Mesothelial cell of epicardium (in vitro differentiated cells): Measurements from ENCODE around the gene CD24. TPM values are rescaled to one million over a fixed set of nuclear protein-coding genes. Genes with fewer than 3 reads are reported as not detected.
"Not testable (repeated sequence)": the region's sequence is repeated elsewhere in the genome, so short reads cannot be mapped to it uniquely, and the experiment has no call there.

Experiments used
- DNase-seq, 2 experiments: peaks; one replicate each; pipeline ENCODE4 v3.0.0; 2021; ENCODE audit warnings: low spot score in 2 of 2; ENCODE audit not compliant: unreplicated experiment in 2 of 2
- H3K27ac Mint-ChIP-seq: 2 replicates; pipeline ENCODE4 v1.8.0; 2021; ENCODE audit warnings: mixed read lengths
- H3K27me3 Mint-ChIP-seq: 2 replicates; pipeline ENCODE4 v1.8.0; 2021; ENCODE audit warnings: low read depth, mixed read lengths
- H3K36me3 Mint-ChIP-seq: 2 replicates; pipeline ENCODE4 v1.8.0; 2021; ENCODE audit warnings: mixed read lengths
- H3K4me1 Mint-ChIP-seq: 2 replicates; pipeline ENCODE4 v1.8.0; 2021; ENCODE audit warnings: mixed read lengths
- H3K4me3 Mint-ChIP-seq: 2 replicates; pipeline ENCODE4 v1.8.0; 2021; ENCODE audit warnings: mild to moderate bottlenecking, moderate library complexity, mixed read lengths
- H3K9me3 Mint-ChIP-seq: 2 replicates; pipeline ENCODE4 v1.8.0; 2021; ENCODE audit warnings: mixed read lengths
- total RNA-seq: library from RNA; stranded (reverse); gene quantifications from 3 replicates; pipeline ENCODE4 v1.2.1, GENCODE V29; 2021
- TF ChIP-seq, protein P1 (sequence below): fragments of 200-600 bp; sonication (generic); IDR thresholded peaks from one replicate; pipeline ENCODE4 v1.5.0; 2021; ENCODE audit warnings: antibody characterized with exemption; ENCODE audit not compliant: unreplicated experiment

Gene CD24
- total RNA-seq, 1 donor from 2014 or later: 377 TPM

DNA sequence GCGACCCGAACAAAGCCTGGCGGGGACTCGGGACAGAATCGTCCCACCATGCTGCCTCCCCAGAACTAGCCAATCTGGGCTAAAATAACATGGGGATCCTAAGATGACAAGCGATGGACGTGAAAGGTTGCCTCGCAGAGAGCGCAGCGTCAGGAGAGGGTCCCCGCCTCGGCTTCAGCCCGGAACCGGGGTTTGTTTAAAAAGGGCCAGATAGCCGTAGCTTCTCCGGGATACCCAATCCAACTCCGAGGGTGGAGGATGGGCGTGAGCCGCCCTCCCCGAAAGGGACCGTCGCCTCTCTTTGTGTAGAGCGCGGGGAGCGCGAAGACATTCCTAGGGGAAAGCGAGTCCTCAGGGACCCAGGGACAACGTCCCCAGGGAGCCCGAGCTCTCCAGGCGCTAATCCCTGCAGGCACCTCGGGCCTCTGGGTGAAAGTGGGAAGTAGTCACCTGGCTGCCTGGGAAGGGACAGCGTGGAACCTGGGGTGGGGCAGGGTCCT lies 643 bp downstream of the CD24 start:
- Mint-ChIP-seq H3K27me3 (peaks cover 5% of the 10 kb centered on the region), H3K9me3 (peaks cover 4% of the 10 kb centered on the region), H3K27ac (peak overlapping the region; percentile 96), H3K36me3 (peaks cover 19% of the 10 kb centered on the region), H3K4me1 (peaks cover 23% of the 10 kb centered on the region), H3K4me3 (peak overlapping the region; percentile 97)
- TF ChIP-seq, protein P1, sequence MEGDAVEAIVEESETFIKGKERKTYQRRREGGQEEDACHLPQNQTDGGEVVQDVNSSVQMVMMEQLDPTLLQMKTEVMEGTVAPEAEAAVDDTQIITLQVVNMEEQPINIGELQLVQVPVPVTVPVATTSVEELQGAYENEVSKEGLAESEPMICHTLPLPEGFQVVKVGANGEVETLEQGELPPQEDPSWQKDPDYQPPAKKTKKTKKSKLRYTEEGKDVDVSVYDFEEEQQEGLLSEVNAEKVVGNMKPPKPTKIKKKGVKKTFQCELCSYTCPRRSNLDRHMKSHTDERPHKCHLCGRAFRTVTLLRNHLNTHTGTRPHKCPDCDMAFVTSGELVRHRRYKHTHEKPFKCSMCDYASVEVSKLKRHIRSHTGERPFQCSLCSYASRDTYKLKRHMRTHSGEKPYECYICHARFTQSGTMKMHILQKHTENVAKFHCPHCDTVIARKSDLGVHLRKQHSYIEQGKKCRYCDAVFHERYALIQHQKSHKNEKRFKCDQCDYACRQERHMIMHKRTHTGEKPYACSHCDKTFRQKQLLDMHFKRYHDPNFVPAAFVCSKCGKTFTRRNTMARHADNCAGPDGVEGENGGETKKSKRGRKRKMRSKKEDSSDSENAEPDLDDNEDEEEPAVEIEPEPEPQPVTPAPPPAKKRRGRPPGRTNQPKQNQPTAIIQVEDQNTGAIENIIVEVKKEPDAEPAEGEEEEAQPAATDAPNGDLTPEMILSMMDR: no peak
- peak in 1 of 2 experiments; percentile 62 for DNase-seq

DNA sequence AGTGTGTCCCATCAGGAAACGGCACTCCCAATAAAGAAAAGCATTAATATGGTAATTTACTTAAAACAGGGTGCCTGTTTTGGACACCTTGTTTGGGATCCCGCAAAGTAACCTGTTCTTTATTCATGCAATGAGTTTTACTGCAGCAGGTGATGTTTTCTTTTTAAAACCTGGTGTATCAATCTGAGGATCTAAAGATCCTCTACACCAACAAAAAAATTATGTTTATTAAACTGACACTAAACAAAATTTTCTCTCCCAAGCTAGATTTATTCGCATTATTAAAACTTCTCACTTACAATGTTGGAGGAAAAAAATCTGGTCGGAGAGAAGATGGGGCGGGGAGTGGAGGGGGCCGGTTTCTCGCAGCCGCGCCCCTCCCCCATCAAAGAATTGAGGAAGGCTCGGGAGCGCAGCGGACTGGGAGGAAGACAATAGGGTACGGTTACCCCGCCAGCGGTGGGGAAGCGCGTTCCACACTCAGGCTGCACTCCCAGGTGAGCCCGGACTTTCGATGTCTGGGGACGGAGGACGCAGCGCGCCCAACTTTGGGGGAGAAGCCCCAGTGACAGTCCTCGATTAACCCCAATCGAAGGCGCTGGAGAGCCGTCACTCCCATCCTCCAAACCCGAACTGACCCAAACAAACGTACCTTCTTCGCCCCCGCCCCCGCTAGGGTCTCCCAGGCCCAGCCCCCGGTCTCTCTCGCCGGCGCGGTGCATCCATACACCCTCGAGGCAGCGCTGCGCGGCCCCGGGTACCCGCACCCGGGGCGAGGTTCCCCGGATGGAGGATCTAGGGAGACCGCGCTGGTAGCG lies 1.3 kb downstream of the CD24 start:
- Mint-ChIP-seq H3K36me3 (peaks cover 20% of the 10 kb centered on the region), H3K9me3 (peaks cover 5% of the 10 kb centered on the region), H3K4me3 (peak overlapping the region; percentile 97), H3K4me1 (peaks cover 23% of the 10 kb centered on the region), H3K27me3 (peaks cover 5% of the 10 kb centered on the region), H3K27ac (peak overlapping the region; percentile 96)
- TF ChIP-seq, protein P1: no peak
- DNase-seq: peak; percentile 35 to 51

DNA sequence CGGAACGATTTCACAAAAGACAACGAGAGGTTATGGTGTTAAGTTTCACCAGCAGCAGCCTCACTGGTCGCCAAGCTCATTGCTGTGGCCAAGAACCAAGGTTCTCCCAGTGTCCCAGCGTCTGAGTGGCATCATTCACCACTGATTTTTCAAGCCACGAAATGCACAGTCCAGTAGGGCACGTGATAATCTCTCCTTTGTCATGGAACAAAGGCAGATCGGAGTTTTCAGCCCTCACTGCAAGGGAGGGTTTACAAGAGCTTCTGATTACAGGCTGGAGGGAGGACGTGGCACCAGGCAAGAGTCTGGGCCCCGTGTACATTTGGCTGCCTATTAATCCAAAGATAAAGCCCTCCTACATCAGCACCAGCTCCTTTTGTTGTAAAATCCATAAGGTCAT lies 2.0 kb downstream of the CD24 start:
- peaks cover 5% of the 10 kb centered on the region for H3K27me3 Mint-ChIP-seq
- H3K27ac Mint-ChIP-seq: peak overlapping the region; percentile 96
- peak overlapping the region; percentile 97 for H3K4me3 Mint-ChIP-seq
- peaks cover 23% of the 10 kb centered on the region for H3K4me1 Mint-ChIP-seq
- DNase-seq: no peak
- H3K36me3 Mint-ChIP-seq: peaks cover 27% of the 10 kb centered on the region
- TF ChIP-seq, protein P1: no peak
- peaks cover 5% of the 10 kb centered on the region for H3K9me3 Mint-ChIP-seq

DNA sequence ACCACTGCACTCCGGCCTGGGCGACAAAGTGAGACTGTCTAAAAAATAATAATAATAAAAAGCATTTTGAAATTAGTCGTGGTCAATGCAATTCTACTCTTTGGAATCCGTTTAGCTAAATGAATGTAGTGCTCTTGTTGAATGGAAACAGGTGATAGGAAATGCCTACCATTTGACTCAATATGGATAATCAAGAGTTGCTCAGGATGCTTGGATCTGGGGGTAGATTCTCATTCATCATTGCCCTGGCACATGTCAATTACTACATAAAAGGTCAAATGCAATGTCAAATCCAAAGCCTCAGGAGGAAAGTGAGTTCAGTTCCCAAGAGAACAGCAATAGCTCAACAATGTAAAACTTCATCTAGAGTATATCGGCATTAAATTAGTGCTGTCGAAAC lies 3.8 kb downstream of the CD24 start:
- not testable (repeated sequence) for DNase-seq, H3K9me3 Mint-ChIP-seq, H3K27ac Mint-ChIP-seq, H3K27me3 Mint-ChIP-seq, H3K4me3 Mint-ChIP-seq
- H3K36me3 Mint-ChIP-seq: peaks cover 27% of the 10 kb centered on the region
- peaks cover 16% of the 10 kb centered on the region for H3K4me1 Mint-ChIP-seq

DNA sequence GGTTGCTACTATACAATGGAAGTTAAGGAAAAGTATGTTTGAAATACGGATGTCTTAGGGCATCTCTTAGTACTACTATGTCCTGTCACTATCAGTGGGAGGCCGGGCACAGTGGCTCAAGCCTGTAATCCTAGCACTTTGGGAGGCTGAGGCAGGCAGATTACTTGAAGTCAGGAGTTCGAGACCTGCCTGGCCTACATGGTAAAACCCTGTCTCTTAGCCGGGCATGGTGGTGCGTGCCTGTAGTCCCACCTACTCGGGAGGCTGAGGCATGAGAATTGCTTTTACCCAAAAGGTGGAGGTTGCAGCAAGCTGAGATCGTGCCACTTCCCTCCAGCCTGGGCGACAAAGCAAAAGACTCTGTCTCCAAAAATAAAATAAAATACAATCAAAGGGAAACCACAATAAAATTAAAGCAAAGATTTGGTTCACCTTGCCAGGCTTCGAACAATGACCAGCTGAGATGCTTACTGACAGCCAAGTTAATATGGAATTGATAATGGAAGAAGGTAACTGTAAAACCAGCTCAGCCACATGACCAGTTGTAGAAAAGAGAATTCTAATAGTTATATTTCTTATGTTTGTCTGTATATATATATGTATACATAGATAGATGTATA lies 6.5 kb downstream of the CD24 start:
- H3K27ac Mint-ChIP-seq: no peak overlapping the region
- H3K27me3 Mint-ChIP-seq: no peaks in the 10 kb centered on the region
- no peak overlapping the region for H3K4me3 Mint-ChIP-seq
- peaks cover 27% of the 10 kb centered on the region for H3K36me3 Mint-ChIP-seq
- peaks cover 11% of the 10 kb centered on the region for H3K9me3 Mint-ChIP-seq
- peaks cover 14% of the 10 kb centered on the region for H3K4me1 Mint-ChIP-seq
- TF ChIP-seq, protein P1: no peak
- DNase-seq: no peak
